Stomach (tissue), 9 donors: Measurements from ENCODE around the gene METTL4. TPM values are rescaled to one million over a fixed set of nuclear protein-coding genes. Genes with fewer than 3 reads are reported as not detected.
A peak's percentile ranks its signal among the peaks of the same experiment; 100 is the strongest.

ENCODE experiments used
- DNase-seq, 2 donors: peaks; one replicate each; pipeline versions ENCODE4 v3.0.0 to v3.0.0-alpha.2; 2013 to 2019
- H3K27ac ChIP-seq, 5 donors: fragments of 200-600 bp in 4 of 5; sonication (generic) in 4 of 5; one replicate each; pipeline ENCODE4 v1.5.1; 2013 to 2019; ENCODE audit warnings: mild to moderate bottlenecking in 1 of 5, moderate library complexity in 1 of 5
- H3K27me3 ChIP-seq, 3 donors: fragments of 200-600 bp; sonication (generic); one replicate each; pipeline ENCODE4 v1.5.1; 2017 to 2019; ENCODE audit warnings: mixed run types in 1 of 3
- H3K36me3 ChIP-seq, 4 donors: fragments of 200-600 bp; sonication (generic); 1 replicate in 3 of 4; 2 replicates in 1 of 4; pipeline ENCODE4 v1.5.1; 2016 to 2019
- H3K4me1 ChIP-seq, 4 donors: fragments of 200-600 bp; sonication (generic); one replicate each; pipeline ENCODE4 v1.5.1; 2016 to 2019
- H3K4me3 ChIP-seq, 4 donors: fragments of 200-600 bp; sonication (generic) in 3 of 4; one replicate each; pipeline ENCODE4 v1.5.1; 2016 to 2019; ENCODE audit warnings: mild to moderate bottlenecking in 1 of 4
- H3K9me3 ChIP-seq, 4 donors: fragments of 200-600 bp; sonication (generic); one replicate each; pipeline ENCODE4 v1.5.1; 2016 to 2019
- EP300 ChIP-seq: sonication (generic); formaldehyde crosslinking; IDR thresholded peaks from one replicate; pipeline ENCODE4 v1.6.1; 2017; ENCODE audit warnings: antibody characterized with exemption
- POLR2A ChIP-seq, 4 donors: fragments of 450-650 bp; IDR thresholded peaks; one replicate each; pipeline ENCODE4 v1.6.1; 2016; ENCODE audit warnings: antibody characterized with exemption in 4 of 4, control low read depth in 2 of 4, mild to moderate bottlenecking in 1 of 4, moderate library complexity in 1 of 4
- POLR2AphosphoS5 ChIP-seq, 3 donors: sonication (generic); formaldehyde crosslinking; IDR thresholded peaks; one replicate each; pipeline ENCODE4 v1.6.1; 2016; ENCODE audit warnings: antibody characterized with exemption in 3 of 3
- WGBS, 5 donors: extraction: QIAGEN DNeasy Blood & Tissue Kit in 3 of 5; methylation state at CpG; one replicate each; pipeline versions ENCODE4 v1.1.5 to v1.1.7; 2013 to 2018; 5-methylcytosine and 5-hydroxymethylcytosine counted together
- intact Hi-C: fragments of 100-400 bp; cut with DNase I; formaldehyde crosslinking; loops from one replicate; pipeline ENCODE4 v1.15.1; 2023; ENCODE audit warnings: low total_unique reads
- polyA plus RNA-seq, 3 donors: library from polyadenylated mRNA; stranded (reverse); fragments of 200-250 nt; gene quantifications; one replicate each; pipeline ENCODE4 v1.2.3, GENCODE V29; 2013
- total RNA-seq, 5 donors: library from RNA; depleted of rRNA; stranded (reverse); fragments of >200 nt; gene quantifications; one replicate each; pipeline versions ENCODE4 v1.1.0 to v1.2.3, GENCODE V29; 2014 to 2016
- TF ChIP-seq, protein P1 (sequence below), 7 experiments: fragments of 450-650 bp in 4 of 7; fragments of 200-600 bp in 3 of 7; sonication (generic) in 3 of 7; IDR thresholded peaks; one replicate each; pipeline ENCODE4 v1.5.1; 2016 to 2019; ENCODE audit warnings: antibody characterized with exemption in 7 of 7, control low read depth in 2 of 7, mild to moderate bottlenecking in 1 of 7
- donor health status: healthy with polysubstance abuse.
- donor health status: Bipolar disorder and iron deficiency.
- donor health status: healthy.

The METTL4 gene
- total and polyA plus RNA-seq, 8 donors, result 0.89 to 17.1 (median 4.2) TPM

DNA sequence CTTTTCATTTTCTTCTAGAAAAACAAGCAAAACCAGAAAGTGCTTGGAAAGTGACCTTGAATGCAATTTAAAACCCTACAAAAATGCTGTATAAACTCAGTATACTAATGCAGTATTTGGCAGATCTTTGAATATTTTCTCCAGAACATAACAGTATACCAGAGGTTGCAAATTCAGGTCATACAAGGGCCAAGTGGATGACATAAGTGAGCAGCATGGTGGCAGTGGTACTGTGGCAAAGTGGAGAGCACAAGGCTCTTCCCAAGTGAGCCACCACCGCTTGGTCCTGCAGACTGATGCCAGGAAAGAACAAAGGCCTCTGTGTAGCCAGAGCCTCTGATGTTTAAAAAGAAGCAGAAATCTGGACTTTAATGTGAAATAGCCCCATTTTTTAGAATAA, 33.1 kb downstream of the METTL4 start:
- intact Hi-C loops, result no loop called here
- H3K36me3 ChIP-seq, result peaks cover 0 to 5% (median 0%) of the 10 kb centered on the region in 4 donors
- H3K27me3 ChIP-seq, result no peaks in the 10 kb centered on the region
- WGBS, 5 donors, result 75 to 90% (median 87%) methylated on average over 1 of the region's 1 CpG
- no peak overlapping the region for H3K27ac ChIP-seq
- no peaks in the 10 kb centered on the region for H3K4me1 ChIP-seq
- DNase-seq, result peak in 1 of 2 donors; percentile 29
- no peak overlapping the region for H3K4me3 ChIP-seq
- no peaks in the 10 kb centered on the region for H3K9me3 ChIP-seq
- no peak for TF ChIP-seq POLR2A (IDR thresholded peaks at IDR 0.05)
- TF ChIP-seq EP300, result no peak
- no peak for TF ChIP-seq POLR2AphosphoS5 (IDR thresholded peaks at IDR 0.05)
- TF ChIP-seq, protein P1, sequence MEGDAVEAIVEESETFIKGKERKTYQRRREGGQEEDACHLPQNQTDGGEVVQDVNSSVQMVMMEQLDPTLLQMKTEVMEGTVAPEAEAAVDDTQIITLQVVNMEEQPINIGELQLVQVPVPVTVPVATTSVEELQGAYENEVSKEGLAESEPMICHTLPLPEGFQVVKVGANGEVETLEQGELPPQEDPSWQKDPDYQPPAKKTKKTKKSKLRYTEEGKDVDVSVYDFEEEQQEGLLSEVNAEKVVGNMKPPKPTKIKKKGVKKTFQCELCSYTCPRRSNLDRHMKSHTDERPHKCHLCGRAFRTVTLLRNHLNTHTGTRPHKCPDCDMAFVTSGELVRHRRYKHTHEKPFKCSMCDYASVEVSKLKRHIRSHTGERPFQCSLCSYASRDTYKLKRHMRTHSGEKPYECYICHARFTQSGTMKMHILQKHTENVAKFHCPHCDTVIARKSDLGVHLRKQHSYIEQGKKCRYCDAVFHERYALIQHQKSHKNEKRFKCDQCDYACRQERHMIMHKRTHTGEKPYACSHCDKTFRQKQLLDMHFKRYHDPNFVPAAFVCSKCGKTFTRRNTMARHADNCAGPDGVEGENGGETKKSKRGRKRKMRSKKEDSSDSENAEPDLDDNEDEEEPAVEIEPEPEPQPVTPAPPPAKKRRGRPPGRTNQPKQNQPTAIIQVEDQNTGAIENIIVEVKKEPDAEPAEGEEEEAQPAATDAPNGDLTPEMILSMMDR (IDR thresholded peaks at IDR 0.05), result no peak

DNA sequence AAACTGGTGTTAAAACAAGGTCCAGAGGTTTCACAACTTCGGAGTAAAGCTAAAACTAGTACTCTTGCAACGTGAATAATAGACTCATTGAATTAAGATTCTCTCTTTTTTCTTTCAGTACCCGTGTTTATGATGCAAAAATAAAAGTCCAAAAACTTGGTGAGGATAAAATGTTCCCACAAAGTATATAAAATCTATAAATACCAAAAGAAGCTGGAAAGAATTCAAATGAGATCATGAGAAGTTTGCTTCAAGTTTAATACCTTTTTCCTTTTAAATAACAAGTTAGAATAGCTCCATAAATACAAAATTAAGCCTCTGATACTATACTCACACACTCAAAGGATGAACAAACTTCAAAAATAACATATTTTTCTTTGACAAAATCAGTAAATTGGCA, 34.0 kb downstream of the METTL4 start:
- no peaks in the 10 kb centered on the region for H3K4me1 ChIP-seq
- H3K27ac ChIP-seq, result no peak overlapping the region
- no peak for DNase-seq
- TF ChIP-seq POLR2A (IDR thresholded peaks at IDR 0.05) (no peak), POLR2AphosphoS5 (IDR thresholded peaks at IDR 0.05) (no peak), EP300 (no peak)
- TF ChIP-seq, protein P1 (IDR thresholded peaks at IDR 0.05), result no peak
- intact Hi-C loops, result no loop called here
- no peaks in the 10 kb centered on the region for H3K9me3 ChIP-seq
- WGBS, 5 donors, result 47 to 54% (median 49%) methylated on average over 3 of the region's 3 CpGs
- H3K4me3 ChIP-seq, result no peak overlapping the region
- peaks cover 0 to 9% (median under 1%) of the 10 kb centered on the region in 4 donors for H3K36me3 ChIP-seq
- no peaks in the 10 kb centered on the region for H3K27me3 ChIP-seq

DNA sequence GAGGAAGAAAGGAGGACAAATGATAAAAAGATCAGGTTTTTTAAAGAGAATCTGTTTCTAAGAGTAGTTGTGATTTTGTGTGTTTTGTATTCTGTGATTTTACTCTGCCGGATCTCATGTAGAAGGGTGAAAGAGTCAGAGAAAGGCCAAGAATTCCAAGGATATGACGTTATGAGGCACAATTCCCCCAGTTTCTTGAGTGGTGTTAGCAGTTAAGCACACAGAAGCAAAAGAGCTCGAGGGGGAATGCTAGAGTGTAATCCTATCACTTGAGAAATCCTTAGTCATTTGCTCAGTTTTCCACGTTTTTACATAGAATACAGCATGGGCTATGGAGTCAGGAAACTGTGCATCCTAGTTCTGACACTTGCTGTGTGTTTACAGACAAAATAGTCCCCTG, 34.8 kb downstream of the METTL4 start:
- TF ChIP-seq, protein P1 (IDR thresholded peaks at IDR 0.05), result no peak
- no peaks in the 10 kb centered on the region for H3K9me3 ChIP-seq
- WGBS, 5 donors, result 65 to 78% (median 75%) methylated on average over 4 of the region's 4 CpGs

DNA sequence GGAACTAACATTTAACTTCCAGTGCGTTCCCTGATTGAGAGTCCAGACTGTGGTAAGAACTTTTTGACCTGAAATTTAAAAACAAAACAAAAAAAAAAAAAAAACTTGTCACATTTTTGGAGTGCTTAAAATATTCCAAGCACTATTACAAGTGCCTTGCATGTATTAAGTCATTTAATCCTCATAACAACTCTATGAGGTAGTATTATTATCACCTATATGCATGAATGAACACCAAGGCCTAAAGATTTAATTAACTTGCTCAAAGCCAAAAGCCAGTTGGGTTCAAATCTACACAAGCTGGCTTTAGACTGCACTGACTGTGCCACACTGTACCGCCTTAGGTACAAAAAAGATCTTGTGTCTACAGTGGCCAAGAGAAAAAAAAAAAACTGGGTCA, 35.2 kb downstream of the METTL4 start:
- Histone ChIP-seq H3K9me3 (no peaks in the 10 kb centered on the region), H3K36me3 (peaks cover 0 to 9% (median 3%) of the 10 kb centered on the region in 4 donors), H3K4me1 (no peaks in the 10 kb centered on the region), H3K27ac (no peak overlapping the region), H3K27me3 (no peaks in the 10 kb centered on the region), H3K4me3 (no peak overlapping the region)
- TF ChIP-seq, protein P1 (IDR thresholded peaks at IDR 0.05), result no peak
- TF ChIP-seq EP300 (no peak), POLR2AphosphoS5 (IDR thresholded peaks at IDR 0.05) (no peak), POLR2A (IDR thresholded peaks at IDR 0.05) (no peak)
- no peak for DNase-seq
- intact Hi-C loops, result no loop called here
- 50 to 96% (median 73%) methylated on average over 2 of the region's 2 CpGs for WGBS, 5 donors

More for the DNA sequence above, 34.8 kb downstream of the METTL4 start:
- no peak overlapping the region for H3K27ac ChIP-seq
- intact Hi-C loops, result no loop called here
- H3K4me1 ChIP-seq, result no peaks in the 10 kb centered on the region
- H3K4me3 ChIP-seq, result no peak overlapping the region
- peak in 1 of 2 donors; percentile 22 for DNase-seq
- H3K27me3 ChIP-seq, result no peaks in the 10 kb centered on the region
- peaks cover 0 to 9% (median 3%) of the 10 kb centered on the region in 4 donors for H3K36me3 ChIP-seq
